Right ventricle myocardium inferior (tissue), 1 donor: Measurements from ENCODE around the gene DNHD1. TPM values are rescaled to one million over a fixed set of nuclear protein-coding genes. Genes with fewer than 3 reads are reported as not detected.

ENCODE experiments used
- ATAC-seq: fragments of 200-7000 bp; cut with Tn5 transposase; one replicate; pipeline ENCODE4 v1.9.1; 2020; ENCODE audit warnings: mild to moderate bottlenecking, moderate library complexity
- DNase-seq: peaks from one replicate; pipeline ENCODE4 v3.0.0; 2021; ENCODE audit errors: missing footprints
- intact Hi-C: fragments of 100-400 bp; cut with DNase I; formaldehyde crosslinking; loops from one replicate; pipeline ENCODE4 v1.11.0; 2022
- total RNA-seq: library from RNA; stranded (reverse); fragmentation: NEBNext Ultra II Directional; extraction: Animal tissue kit (Norgen Biotek cat#: 25700); gene quantifications from one replicate; pipeline ENCODE4 v1.2.1, GENCODE V29; 2021
- donor health status: DM: no; HTN: yes; CAD: no; lungs with severe emphysema.

Gene DNHD1
- total RNA-seq, 1 donor from 2014 or later: 3.9 TPM

DNA sequence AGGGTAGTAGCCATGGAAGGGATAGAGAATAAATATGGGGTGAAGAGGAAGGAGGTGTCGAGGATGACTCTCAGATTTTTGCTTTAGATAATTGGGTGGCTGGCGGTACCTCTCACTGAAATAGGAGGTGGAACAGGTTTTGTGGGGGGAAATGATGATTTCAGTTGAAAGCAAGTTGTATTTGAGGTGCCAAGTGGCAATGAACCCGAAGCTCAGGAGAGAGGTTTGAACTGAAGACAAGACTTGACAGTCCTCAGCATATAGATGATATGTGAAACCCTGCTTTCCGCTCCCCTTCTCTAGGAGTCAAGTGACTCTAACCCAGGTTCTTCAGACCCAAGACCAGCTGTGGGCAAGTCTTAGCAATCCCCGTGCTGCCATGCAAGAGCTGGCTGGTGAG lies 72.6 kb downstream of the DNHD1 start:
- DNase-seq (no peak), ATAC-seq (no peak)
- intact Hi-C loops: loop anchor here (5.0 kb wide), 1 partner anchor 33 kb away; the partner anchor contains the start of genes ILK and RRP8

- no peak for DNase-seq
- intact Hi-C loops: no loop called here
- no peak for ATAC-seq
Observed at GRCh38 chr11:6570691-6571427, 73.8 kb downstream of the DNHD1 start.

DNA sequence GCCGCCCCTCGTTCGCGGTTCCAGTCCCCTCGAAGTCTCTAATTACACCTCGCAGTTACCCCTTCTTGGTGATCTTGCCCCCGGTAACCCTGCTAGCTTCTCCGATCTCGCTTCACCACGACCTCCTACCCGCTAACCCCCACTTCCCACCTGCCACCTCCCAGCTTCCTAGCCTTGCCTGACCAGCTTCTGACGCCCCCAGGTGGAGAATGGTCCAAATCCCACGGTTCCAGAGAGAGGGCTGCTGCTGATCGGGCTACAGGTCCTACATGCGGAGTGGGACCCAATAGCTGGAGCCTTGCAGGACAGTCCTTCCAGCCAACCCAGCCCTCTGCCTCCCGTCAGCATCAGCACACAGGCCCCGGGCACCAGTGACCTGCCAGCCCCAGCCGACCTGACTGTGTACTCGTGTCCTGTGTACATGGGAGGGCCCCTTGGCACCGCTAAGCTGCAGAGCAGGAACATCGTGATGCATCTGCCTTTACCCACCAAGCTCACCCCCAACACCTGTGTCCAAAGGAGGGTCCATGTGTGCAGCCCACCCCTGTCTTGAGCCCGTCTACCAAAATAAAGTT lies 74.4 kb downstream of the DNHD1 start:
- intact Hi-C loops: no loop called here
- no peak for DNase-seq
- ATAC-seq: no peak

DNA sequence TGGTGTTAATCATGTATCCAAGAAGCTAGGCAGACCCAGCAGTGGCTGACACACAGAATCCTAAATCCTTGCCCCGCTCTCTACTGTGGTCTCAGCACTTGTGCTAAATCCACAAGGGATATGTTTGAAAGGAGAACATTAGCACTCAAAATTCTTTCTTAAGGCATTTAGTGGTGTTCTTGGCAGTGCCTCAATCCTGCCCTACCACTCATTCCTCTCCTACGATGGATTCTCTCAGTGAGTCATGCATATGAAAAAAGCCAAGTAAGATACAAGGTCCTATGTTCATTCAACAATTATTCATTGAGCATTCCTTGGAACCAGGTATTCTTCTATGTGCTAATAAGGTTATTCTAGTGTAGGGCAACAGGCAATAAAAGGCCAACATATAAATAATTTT lies 75.1 kb downstream of the DNHD1 start:
- intact Hi-C loops: no loop called here
- ATAC-seq: no peak
- DNase-seq: no peak

DNA sequence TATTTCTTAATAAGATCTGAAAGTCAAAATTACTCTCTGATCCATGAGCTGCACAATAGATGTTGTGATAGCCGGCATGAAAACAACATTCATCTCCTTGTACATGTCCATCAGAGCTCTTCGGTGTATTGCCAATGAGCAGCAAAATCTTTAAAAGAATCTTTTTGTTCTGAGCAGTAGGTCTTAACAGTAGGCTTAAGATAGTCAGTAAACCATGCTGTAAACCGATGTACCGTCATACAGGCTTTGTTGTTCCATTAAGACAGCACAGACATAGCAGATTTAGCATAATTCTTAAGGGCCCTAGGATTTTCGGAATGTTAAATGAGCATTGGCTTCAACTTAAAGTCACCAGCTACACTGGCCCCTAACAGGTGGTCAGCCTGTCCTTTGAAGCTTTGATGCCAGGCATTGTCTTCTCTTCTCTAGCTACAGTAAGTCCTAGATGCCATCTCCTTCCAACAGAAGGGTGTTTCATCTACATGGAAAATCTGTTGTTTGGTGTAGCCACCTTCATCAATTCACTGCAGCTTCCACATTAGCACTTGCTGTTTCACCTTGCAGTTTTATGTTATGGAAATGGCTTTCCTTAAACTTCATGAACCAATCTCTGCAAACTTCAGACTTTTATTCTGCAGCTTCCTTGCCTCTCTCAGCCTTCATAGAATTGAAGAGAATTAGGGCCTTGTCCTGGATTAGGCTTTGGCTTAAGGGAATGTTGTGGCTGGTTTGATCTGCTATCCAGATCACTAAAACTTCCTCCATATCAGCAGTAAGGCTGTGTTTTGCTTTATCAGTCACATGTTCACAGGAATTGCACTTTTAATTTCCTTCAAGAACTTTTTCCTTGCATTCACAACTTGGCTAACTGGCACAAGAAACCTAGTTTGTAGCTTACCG lies 78.0 kb downstream of the DNHD1 start:
- no peak for DNase-seq
- intact Hi-C loops: no loop called here
- ATAC-seq: no peak

DNA sequence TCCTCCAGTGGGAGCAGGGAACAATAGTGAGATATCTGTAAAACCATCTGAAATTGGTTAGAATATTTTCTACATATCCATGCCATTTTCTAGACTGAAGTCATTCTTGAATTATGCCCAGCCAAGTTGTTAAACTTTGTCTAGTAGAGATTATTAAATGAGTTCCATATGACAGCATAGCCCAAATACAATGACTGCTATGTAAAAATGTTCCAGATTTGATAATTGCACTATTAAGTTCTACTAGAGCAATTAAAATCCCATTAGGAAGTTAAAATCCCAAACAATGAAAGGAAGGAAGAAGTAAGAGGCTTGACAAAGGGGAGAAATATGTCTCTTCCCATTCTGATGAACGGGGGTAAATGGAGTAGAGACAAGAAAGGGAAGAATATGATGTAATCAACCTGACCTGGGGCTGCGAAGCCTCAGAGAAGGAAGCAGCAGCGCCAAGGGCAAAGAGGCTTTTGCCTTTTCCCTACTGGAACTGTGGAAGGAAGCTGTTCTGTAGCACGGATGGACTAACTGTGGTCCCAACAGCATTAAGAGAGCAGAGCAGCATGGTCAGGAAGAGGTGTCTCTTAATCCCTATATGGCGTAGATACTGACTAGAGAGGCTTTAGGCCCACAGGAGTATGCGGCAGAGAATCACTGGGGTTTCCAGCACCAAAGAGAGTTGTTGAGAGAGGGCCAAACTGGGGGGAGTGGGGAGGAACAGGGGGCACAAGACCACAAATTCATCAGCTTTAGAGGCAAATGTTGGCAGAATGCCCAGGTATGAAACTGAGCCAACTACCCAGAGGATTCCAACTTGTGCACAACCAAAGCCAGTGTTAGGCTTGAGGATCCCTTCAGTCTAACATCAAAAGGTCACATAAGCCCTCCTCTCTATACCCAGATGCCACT lies 79.6 kb downstream of the DNHD1 start:
- intact Hi-C loops: no loop called here
- no peak for DNase-seq
- ATAC-seq: peak; percentile 73

- intact Hi-C loops: no loop called here
- DNase-seq: no peak
- ATAC-seq: no peak
Observed at GRCh38 chr11:6578134-6578533, 81.1 kb downstream of the DNHD1 start.

- ATAC-seq: no peak
- intact Hi-C loops: no loop called here
- no peak for DNase-seq
Observed at GRCh38 chr11:6579681-6580080, 82.6 kb downstream of the DNHD1 start.

DNA sequence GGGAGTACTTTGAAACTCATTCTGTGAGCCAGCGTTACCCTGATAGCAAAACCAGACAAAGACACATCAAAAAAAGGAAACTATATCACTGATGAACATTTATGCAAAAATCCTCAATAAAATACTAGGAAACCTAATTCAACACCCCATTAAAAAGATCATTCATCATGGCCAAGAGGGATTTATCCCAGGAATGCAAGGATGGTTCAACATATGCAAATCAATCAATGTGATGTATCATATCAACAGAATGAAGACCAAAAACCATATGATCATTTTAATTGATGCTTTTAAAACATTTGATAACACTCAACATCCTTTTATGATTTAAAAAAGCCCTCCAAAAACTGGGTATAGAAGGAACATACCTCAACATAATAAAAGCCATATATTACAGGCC lies 86.5 kb downstream of the DNHD1 start:
- intact Hi-C loops: no loop called here
- no peak for ATAC-seq
- DNase-seq: no peak

GRCh38 chr11:6584528-6584927 lies 87.4 kb downstream of the DNHD1 start:
- DNase-seq (no peak), ATAC-seq (no peak)
- intact Hi-C loops: no loop called here

GRCh38 chr11:6586434-6587359 lies 89.6 kb downstream of the DNHD1 start:
- intact Hi-C loops: no loop called here
- ATAC-seq (peak; percentile 85), DNase-seq (peak; percentile 82)

- ATAC-seq (peak; percentile 91), DNase-seq (no peak)
- intact Hi-C loops: no loop called here
Observed at GRCh38 chr11:6587360-6587953, 90.4 kb downstream of the DNHD1 start.

DNA sequence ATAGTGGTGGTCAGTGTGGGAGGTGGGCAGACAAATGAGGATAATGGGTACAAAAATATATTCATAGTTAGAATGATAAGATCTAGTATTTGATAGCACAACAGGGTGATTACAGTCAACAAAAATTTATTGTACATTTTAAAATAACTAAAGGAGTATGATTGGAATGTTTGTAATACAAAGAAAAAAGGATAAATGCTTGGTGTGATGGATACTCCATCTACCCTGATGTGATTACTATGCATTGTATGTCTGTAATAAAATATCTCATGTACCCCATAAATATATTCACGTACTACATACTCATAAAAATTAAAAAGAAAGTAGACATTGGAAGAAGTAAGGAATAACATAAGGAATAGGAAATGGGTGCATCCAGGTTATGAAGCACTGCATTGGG lies 90.9 kb downstream of the DNHD1 start:
- no peak for DNase-seq
- ATAC-seq: no peak
- intact Hi-C loops: no loop called here

- intact Hi-C loops: no loop called here
- DNase-seq: no peak
- ATAC-seq: peak; percentile 32
Observed at GRCh38 chr11:6594142-6594768, 97.2 kb downstream of the DNHD1 start.

- peak; percentile 74 for ATAC-seq
- intact Hi-C loops: no loop called here
- DNase-seq: no peak
Observed at GRCh38 chr11:6596239-6596877, 99.3 kb downstream of the DNHD1 start.

GRCh38 chr11:6598555-6598954 lies 101.5 kb downstream of the DNHD1 start:
- intact Hi-C loops: no loop called here
- ATAC-seq: no peak

DNA sequence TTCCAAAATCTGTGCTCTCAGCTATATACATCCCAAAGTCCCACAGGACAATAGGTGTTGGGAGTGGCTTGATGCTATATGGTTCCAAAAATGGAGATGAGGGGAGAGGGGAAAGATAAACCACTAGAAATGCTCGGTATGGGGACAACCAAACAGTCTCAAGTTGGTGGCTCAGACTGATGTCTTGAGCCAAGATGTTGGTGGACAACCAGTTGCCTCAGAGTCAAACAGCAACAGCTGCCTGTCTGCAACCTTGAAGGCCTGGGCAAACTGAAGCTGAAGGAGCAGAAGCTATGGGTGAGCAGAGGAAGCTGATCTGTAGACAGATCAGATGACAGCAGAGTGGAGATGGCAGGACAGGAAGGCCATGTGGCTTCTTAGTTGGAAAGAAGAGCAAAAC lies 102.4 kb downstream of the DNHD1 start:
- ATAC-seq (no peak), DNase-seq (no peak)
- intact Hi-C loops: no loop called here

More at GRCh38 chr11:6598555-6598954, 101.5 kb downstream of the DNHD1 start:
- DNase-seq: no peak
